HS-5 (cell line): ENCODE data around the gene ZSWIM7.
"Not testable (repeated sequence)": the region's sequence is repeated elsewhere in the genome, so short reads cannot be mapped to it uniquely, and the experiment has no call there.

ENCODE experiments used
- DNase-seq: peaks from one replicate; pipeline ENCODE4 v3.0.0-alpha.2; 2012; ENCODE audit warnings: low read depth

Gene ZSWIM7

DNA sequence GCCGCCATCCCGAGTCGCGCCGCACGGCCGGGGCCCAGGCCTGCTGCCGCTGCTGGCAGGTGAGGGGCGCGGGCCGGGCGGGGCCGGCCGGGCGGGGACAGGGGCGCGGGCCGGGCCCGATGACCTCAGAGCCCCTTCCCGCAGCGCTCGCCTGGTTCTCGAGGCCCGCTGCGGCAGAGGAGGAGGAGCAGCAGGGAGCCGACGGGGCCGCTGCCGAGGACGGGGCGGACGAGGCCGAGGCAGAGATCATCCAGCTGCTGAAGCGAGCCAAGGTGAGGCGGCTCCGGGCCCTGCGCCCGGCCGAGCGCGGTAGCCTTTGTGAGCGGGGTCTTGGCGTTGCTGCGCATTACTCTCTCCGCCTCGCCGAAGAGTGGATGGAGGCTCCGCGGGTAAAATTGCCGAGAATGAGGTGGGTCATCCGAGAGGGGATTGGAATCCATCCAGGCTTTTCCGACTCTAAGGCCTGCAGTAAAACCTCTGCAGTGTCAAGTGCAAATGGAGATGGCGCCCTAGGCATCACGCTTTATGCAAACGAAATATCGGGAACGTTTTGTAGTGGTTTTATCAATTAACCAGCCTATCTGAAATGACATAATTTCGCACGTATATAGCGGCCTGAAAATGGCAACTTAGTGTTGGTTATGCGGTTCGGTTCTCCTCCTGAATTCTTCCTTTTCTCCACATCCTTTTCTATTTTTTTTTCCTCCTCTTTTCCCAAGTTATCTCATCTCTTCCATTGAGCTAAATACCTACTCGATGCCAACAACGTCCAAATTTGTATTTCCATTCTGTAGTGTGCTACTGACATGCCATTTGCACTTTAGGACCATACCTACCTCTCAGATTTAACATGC is 697 bp upstream of the ZSWIM7 start:
- DNase-seq, result no peak

DNA sequence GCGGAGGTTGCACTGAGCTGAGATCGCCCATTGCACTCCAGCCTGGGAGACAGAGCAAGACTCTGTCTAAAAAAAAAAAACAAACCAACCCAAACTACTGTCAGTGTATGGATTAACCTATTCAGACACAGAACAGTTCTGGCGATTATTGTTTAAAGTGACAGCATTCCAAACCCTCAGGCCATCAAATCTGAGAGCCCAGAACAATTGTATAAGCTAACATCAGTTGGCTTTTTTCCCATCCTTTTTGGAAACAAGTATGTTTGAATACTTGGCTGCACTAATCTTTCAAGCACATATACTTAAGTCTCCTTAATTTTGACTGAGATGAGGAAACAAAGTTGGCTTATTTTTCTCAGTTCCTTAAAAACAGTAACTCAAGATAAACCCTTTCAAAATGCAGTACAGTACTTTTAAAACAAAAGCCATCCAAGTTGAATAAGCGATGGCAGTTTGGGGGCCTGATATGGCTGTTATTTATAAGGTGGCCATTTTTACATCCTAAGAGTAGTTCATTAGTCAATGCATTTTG is 1.4 kb downstream of the ZSWIM7 start:
- no peak for DNase-seq

DNA sequence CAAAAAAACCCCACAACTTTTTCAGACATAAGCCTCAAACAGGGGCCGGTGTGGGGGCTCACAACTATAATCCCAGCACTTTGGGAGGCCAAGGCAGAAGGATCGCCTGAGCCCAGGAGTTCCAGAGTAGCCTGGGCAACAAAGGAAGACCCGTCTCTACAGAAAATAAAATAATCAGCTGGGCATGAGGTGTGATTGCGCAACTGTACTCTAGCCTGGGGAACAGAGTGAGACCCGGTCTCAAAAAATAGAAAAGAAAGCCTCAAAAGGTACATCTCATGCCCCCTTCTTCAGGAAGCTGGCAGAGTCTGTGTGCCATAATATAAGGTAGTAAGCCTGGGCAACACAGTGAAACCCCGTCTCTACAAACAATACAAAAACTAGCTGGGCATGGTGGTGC is 3.2 kb downstream of the ZSWIM7 start:
- no peak for DNase-seq

DNA sequence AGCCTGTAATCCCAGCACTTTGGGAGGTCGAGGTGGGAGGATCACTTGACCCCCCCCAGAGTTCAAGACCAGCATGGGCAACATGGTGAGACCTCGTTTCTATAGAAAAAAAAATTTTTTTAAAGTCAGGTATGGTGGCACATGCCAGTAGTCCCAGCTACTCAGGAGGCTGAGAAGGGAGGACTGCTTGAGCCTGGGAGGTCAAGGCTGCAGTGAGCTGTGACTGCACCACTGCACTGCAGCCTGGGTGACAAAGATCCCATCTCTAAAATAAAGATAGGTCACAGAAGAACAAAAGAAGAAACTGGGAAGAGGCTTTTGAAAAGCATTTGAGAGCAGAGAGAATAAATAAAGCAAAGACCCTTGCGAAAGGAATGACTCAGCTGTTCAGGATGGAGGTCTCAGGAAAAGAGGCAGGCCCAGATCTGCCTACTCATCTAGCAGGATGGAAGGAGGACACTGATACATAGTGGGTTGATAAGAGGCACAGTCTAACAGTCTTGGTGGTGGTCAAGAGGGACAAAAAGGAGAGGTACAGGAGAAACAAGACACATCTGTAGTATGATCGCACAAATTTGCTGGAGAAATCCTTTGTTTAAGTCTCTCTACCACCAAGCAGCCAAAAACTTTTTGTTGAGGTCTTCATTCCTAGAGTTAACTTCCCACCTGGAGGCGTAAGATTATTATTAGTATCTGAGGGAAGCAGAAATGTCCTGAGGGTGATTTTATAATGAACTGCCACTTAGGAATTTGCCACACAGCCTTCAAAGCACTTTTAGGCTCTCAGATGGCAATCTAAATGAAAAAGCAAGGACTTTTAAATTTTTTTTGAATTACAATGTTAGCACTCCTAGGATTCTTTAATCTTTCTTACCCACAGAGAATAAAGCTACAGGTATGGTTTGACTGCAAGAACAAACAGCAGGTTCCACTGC is 17.6 kb downstream of the ZSWIM7 start:
- DNase-seq, result no peak

DNA sequence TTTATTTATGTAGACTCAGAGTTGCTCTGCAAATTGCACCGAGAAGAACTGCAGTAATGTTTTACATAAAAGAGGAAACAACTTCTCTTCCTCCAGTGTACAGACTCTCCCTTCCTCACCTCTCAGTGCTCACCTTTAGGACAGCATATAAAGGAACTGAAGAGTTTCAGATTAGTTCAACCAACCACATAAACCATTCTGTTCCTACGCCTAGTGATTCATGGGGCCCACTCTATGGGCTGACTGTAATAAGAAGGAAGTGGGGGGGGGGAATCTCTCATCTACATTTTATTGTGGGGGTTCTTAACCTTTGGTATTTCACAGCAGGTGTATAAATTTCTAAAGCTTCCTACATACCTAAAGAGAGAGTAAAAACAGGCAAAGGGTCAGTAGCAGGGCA is 18.3 kb downstream of the ZSWIM7 start:
- no peak for DNase-seq

DNA sequence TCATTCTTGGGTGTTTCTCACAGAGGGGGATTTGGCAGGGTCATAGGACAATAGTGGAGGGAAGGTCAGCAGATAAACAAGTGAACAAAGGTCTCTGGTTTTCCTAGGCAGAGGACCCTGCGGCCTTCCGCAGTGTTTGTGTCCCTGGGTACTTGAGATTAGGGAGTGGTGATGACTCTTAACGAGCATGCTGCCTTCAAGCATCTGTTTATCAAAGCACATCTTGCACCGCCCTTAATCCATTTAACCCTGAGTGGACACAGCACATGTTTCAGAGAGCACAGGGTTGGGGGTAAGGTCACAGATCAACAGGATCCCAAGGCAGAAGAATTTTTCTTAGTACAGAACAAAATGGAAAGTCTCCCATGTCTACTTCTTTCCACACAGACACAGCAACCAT is 20.5 kb downstream of the ZSWIM7 start:
- DNase-seq, result not testable (repeated sequence)

DNA sequence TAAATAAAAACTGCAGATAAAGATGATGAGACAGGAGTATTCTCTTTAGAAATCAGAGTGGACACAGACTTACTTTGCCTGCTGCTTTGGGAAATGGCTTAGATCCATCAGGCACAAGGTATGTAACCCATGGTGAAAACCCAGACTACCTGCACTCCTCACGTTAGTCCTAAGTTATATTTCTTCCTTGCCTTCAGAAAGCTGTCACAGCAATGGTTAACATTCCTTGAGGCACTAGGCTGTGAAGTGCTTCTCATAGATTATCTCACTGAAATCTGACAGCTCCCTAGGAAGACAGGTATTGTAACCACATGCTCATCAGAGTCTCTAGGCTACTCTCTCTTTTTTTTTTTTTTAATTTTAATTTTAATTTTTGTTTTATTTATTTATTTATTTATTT is 20.9 kb downstream of the ZSWIM7 start:
- no peak for DNase-seq

DNA sequence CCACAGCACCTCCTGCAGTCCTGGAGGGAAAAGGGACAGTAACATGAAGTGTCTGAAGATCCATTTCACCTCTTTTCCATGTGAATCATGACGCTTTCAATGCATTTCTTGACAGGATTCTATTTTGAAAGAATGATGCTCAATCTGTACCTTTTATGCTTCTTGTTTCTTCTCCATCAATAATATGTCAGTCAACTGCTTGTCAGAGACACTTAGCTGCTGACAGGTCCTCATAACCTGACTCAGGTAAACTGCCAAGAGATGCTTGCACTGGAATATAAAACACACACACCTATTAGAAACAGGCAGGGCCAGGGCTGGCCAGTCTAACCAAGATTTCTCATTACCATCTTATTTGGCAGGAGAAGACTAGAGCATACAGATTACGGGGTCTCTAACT is 21.6 kb downstream of the ZSWIM7 start:
- no peak for DNase-seq

DNA sequence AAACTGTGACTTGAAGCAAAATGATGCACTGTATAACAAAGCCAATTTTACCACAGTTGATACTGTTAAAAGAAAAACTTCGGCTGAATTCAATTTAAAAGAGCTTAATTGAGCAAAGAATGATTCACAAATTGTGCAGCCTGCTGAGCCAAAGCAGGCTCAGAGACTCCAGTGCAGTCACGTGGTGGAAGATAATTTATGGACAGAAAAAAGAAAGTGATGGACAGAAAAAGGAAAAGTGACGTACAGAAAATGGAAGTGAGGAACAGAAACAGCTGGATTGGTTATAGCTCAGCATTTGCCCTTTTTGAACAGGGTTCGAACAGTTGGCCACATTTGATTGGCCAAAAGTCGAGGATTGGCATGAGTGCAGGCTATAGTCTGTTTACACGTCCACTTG is 25.7 kb downstream of the ZSWIM7 start:
- DNase-seq, result no peak

DNA sequence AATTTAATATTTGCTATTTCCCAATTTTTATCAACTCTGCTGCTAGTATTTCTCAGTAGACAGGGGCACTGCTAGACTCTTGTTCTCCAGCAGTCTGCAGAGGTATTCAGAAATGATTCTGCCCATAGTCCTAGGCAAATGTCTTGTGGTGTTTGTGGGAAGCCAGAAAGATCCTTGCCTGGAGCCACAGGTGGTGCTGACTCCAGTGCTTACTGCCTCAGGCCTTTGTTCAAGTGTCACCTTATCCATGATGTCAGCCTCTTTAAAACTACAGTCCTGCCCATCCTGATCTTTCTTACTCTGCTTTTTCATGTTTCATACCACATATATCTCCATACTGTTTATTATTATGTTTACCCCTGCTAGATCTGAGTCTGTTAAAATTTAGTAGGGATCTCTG is 26.5 kb downstream of the ZSWIM7 start:
- DNase-seq, result no peak

DNA sequence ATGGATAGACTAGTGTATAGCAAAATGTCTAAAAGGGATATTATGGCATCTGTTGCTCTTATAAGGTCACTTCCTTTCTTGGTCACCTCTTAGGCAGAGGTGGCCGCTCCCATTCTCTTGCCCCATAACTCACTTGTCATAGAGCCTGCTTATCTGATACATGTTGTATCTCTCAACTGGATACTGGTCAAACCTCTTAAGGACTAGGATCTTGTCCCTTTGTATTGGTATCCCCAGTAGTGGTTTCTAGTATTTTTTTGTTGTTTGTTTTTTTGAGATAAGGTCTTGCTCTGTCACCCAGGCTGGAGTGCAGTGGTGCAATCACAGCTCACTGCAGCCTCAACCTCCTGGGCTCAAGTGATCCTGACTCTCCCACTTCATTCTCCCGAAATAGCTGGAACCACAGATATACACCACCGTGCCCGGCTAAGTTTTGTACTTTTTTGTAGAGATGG is 27.0 kb downstream of the ZSWIM7 start:
- DNase-seq, result no peak

DNA sequence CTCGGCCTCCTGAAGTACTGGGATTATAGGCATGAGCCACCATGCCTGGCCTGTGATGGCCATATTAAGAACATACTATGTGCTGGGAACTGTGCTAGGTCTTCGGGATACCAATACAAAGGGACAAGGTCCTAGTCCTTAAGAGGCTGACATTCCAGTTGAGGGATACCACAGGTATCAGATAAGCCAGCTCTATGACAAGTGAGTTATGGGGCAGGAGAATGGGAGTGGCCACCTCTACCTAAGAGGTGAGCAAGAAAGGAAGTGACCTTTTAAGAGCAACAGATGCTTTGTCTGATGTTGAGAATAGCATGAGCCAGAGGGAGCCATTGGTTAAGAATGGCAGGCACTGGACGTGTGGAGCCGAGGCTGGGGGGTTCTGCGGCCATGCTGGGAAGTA is 27.6 kb downstream of the ZSWIM7 start:
- no peak for DNase-seq

DNA sequence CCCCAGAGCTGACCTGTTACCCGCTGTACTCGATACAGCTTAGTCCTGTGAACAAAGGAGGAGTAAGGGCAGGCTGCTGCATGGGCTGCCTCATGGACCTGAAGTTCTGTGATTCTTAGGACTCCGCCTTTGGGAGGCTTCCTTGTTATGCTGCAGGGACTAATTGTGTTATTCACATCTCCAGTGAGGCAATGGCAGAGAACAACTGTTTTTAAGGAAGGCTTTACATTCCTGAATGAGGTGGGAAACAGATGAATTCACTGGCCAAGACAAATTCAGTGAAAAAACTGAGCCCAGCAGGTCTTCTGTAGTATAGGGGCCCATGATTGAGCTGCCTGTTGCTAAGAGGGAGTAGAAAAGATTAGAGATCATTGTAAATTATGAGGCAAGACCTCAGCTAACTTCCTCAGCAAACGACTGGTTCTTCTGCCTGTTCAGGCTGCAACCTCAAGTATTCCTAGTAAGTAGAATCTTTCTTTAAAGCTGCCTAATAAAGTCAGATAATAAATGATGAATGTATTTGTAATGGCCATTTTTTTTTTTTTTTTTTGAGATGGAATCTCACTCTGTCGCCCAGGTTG is 28.3 kb downstream of the ZSWIM7 start:
- no peak for DNase-seq

DNA sequence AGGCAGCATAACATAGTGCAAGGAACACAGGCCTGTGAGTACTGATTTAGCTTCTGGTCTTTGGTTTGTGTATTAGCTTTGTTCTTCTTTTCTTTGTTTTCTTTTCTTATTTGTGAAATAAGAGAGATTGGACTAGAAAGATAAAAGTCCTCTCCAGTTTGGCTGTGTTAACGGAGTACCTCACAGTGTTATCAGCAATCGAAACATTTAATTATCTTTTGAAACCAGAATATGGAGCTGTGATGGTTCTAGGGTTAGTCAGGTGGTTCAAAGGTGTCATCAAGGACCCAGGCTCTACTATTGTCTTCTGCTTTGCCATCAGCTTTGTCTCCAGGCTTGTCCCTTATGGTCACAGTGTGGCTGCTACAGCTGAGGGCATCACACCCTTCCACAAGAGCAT is 29.0 kb downstream of the ZSWIM7 start:
- no peak for DNase-seq

DNA sequence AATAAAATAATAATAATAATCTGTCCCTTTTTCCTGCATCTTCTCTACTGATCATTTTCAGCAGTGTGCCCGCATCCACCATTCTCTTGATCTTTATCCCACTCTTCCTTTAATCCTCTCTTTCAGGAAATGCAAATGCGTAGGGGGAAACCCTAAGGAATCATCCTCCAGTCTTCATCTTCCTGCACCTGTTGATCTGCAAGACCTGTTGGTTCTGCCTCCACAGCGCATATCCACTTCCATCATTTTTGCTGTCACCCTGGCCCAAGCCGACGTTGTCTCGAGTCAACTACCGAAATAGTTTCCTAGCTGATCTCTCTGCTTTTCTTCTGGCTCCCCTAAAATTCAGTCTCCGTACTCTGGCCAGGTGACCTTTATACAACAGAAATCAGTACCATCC is 30.0 kb downstream of the ZSWIM7 start:
- DNase-seq, result no peak

DNA sequence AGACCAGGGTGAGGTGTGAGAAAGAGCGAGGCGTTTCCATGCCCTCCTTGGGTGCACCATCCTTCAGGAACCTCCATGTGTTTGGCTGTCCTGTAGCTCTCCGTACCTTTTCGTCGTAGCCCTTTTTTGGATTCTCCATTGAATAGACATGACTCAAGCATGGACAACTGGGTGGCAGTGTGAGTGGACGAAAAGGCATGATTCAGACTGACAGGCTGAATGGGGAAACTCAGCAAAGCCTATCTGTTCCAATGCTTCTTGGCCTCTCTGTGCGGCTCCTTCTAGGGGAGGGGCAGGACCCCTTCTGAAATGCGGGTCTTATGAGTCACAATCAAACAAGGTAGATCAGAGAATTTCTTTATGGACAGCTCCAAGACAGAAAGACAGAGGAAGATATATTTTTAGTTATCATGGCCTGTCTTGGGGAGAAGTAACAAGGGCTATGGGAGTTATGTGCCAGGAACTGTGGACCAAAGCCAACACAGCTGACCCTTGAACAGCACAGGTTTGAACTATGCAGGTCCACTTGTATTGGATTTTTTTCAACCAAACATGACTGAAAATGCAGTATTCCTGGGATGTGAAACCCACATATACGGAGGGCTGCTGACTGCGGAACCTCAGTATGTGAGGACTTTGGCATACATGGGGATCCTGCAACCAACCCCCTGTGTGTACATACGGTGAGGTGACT is 31.7 kb downstream of the ZSWIM7 start:
- DNase-seq, result no peak

DNA sequence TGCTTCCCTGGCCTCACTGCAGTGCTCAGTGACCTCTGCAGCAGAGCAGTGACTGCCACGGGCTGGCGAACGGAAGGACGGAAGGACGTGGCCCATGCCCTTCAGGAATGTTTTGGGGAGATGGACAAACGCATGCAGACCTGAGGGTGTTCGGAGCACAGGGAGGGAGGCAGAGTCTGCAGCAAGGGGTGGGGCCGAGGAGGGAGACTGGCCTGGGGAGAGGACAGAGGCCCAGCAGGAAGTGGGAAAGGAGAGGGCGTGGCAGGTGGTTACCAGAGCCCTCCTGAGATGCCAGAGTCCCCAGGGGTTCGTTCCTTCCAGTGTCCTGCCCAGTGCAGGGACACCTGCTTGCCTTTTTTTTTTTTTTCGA is 32.6 kb downstream of the ZSWIM7 start:
- no peak for DNase-seq

DNA sequence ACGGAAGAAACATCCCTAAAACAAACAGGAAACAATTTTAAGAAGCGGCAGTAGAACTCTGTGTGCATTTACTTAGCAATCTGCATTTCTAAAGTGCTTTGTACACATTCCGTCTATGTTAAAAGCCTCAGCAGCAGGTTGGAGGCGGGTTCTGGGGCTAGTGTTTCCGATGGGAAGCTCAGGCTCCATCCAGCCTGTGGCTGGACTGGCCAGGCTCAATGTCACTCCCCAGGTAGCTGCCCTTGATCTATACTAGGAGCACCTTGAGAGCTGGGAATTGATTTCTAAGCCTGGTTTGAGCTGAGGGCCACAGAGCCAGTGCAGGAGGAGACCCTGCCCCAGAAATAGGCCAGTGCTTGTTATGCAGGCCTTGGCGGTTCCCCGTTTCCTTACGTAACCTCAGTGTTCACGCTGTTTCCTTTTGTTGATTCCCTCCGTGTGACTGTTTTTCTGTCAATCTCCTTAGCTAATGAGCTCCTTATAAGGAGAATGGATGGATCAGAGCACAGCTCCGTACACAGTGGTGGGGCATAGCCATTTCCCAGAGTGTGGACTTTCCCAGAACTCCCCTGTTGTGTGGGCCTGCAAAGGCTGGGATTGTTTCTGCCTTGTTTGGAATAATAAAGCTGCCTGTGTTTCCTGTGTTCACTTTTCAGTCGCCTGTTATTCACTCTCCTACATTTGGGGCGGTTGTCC is 33.2 kb downstream of the ZSWIM7 start:
- DNase-seq, result no peak

DNA sequence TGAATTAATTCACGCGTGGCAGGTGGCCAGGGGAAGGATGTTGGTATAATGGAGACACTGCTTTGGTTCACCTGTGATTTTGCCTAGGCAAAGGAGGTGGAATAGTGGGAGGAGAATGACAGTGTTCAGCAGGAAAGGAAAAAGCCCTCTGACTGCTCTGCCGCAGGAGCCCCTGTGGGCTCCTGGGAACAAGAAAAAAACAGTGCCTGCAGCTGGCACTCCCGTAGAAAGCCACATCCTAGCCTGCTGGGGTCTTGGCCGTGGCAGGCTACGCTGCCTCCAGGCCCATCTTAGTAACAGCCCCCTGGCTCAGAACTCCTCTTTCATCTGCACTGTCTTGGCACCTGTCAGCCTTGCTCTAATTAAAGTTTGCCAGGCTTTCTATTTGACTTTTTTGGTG is 34.0 kb downstream of the ZSWIM7 start:
- DNase-seq, result no peak

DNA sequence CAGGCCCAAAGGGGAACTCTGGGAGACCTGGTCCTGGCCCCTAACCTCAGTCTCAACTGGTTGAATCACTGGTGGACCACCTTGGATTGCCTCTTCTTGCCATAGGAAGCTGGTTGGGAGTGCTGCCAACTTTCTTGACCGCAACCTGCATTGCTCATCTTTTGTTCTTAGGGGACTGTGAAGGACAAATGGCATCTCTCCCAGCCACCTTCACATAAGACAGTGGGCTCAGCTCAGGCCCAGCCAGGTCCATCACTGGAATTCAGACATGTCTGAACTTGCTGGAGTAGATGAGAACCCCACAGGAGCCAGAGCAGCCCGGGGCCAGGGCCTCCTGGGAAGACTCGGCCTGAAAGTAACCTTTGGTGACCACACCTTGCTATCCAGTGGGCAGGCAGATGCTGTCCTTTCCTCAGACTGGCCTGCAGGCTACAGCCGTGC is 35.8 kb downstream of the ZSWIM7 start:
- no peak for DNase-seq

DNA sequence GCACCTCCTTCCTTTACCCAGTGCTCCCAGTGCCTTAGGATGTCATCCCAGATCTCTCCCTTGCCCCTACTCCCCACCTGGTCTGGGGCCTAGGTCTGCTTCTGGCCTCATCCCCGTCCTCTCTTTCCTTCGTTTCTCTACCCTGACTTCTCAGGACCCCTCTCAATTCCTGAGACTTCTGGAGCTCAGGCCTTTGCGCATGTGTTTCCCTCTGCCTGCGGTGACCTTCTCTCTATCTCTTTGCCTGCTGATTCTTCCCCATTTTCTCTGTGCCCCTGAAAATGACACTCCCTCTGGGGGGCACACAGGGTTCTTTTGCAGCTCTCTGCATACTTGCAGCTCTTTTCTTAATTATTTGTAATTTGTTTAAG is 41.0 kb downstream of the ZSWIM7 start:
- no peak for DNase-seq
